Kidney capillary endothelial cell (primary cell): ENCODE data around the gene LPCAT4.
"Not testable (repeated sequence)": the region's sequence is repeated elsewhere in the genome, so short reads cannot be mapped to it uniquely, and the experiment has no call there.

Experiments
- DNase-seq: peaks from one replicate; pipeline ENCODE4 v3.0.0-alpha.2; 2018; ENCODE audit warnings: low spot score

LPCAT4 gene

DNA sequence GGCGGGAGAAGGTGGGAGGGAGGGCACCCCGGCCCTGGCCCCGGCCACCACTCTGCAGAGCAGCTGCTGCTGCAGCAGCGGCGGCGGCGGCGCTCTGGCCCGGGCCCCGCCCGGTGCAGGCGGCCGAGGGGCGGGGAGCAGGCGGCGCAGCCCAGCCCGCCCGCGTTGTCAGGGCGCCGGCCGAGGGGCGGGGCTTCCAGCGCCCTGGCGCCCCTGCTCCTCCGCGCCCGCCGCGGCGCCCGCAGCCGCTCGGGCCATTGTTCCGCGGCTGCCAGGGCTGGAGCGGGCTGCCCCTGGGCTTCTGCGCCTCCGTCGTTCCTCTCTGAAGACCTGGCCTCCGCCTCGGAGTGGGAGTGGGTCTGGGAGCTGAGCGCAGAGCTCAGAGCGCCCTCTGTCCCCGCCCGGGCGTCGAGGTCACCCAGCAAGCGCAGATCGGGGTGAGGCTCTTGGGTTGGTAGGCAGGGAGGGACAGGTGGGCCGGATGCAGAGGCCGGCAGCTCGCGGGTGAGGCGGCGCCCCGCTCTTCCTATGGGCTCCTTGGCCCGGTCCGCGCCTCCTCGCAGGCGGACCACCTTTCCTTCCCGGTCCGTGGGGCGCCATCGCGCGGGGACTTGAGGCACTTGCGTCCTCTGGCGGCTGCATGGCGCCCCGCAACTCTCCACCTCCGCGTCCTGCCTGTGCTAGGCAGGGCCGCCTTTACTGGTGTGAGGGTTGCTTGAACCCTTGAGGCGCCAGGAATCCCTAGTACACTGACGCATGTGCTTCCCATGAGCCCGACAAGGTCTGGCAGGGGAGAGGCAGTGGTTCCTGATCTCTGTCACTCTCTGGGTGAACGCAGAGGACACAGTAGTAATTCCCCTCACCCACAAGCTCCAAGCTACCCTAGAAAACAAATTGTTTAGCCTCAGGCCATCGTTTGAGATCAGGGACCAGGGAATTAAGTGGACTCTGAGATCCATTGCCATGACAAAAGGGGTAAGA lies at the start of gene LPCAT4:
Gene LPCAT4, minus strand, starts transcription at position 96 of the 981 bp plus-strand sequence. CDS start 96 bp downstream, outside the sequence.
- peak; percentile 81 for DNase-seq

GRCh38 chr15:34409511-34409910 lies 42.5 kb upstream of the LPCAT4 start:
- not testable (repeated sequence) for DNase-seq

DNA sequence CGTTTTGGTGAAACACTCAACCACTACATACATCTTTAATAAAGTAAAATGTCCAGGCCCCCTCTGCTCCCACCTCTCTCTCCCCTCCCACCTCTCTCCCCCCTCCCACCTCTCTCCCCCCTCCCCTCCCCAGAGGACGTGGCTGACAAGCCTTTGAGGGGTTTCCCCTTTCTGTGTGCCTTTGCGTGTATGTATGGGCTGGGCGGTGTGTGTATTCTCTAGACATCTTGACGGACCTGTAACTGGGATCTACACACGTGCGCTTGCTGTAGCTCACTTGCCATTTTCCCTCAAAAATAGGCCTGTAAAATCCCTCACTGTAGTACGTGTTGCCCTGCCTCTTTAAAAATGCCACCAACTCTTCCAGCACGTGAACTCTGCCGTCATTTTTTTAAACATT lies 42.0 kb upstream of the LPCAT4 start:
- not testable (repeated sequence) for DNase-seq

- not testable (repeated sequence) for DNase-seq
These were observed 36.9 kb upstream of the LPCAT4 start for GRCh38 chr15:34403899-34404298.

DNA sequence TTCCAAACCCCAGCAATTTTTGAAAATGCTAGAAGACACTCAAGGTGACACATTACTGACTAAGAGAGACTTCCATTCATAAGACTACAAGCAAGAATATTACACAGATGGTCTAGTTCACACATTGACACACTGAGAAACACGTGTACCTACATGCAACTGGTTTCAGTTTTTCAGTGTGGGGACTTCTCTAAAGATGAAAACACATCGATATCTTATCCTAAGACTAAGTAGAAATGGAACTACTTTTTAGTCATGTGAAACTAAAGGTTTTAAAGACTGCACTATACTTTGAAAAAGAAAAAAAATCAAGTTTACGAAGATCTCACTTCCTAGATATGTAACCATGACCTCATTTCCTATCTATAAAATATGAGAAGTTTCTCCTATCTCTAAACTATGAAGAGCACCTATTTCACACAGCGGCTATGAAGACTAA lies 36.2 kb upstream of the LPCAT4 start:
- DNase-seq = not testable (repeated sequence)

DNA sequence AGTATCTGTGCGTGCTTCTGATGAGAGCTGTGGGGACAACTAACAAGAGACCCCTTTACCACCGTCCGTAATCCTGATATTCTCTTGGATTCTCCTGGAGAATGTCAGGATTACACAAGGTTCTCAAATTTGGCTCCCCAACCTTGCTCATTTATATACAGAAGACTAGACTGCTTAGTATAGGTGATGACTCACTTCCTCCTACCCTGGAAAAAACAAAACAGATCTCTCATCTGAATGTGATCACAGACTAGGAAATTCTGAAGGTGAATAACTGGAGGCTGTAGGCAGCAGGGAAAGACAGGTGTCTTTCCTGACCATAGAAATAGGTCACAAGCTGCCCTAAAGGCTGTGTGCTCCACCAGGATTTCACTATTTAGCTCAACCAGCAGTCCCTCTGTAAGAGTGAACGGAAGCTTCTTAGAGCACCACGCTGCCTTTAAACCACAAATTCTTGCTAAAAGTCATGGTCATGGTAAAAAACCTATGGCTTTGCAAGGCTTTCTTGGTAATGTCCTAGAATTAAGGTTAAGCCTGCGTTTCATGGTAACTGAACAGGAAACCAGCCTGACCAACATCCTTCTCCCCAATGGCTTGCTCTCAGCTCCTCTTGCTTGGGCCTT lies 30.8 kb upstream of the LPCAT4 start:
- not testable (repeated sequence) for DNase-seq

GRCh38 chr15:34392981-34393380 lies 26.0 kb upstream of the LPCAT4 start:
- not testable (repeated sequence) for DNase-seq

- not testable (repeated sequence) for DNase-seq
These were observed 22.6 kb upstream of the LPCAT4 start for GRCh38 chr15:34389594-34390086.

DNA sequence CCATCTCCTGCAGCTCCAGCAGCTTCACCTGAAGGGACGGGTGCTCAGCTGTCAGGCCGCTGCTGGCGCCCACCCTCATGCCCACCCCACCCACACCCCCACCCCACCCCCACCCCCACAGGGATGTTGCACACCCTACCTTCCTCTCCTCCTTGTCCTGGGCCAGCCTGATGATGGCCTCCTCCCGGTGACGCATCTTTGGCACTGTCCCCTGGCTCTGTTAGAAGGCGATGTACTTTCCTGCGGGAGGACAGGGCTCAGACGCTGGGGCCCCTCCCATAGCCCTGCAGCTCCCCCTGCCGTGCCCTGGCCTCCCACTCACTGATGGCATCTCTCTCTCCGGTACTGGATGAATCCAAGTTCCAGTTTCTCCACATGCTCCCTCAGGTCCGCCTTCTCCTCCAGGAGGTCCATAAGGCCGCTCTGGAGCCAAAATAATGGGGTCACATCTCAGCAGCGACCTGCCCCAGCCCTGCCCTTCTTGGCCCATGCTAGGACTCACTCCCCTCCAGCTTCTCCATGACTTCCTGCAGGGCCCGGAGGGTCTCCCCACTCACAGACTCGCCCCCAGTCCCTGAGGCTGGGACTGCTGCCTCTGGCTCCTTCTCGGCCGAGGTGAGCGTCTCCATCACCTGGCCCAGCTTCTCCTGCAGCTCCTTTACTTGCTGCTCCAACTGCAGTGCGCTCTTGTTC lies 15.0 kb upstream of the LPCAT4 start:
- not testable (repeated sequence) for DNase-seq

GRCh38 chr15:34380491-34380890 lies 13.5 kb upstream of the LPCAT4 start:
- DNase-seq = not testable (repeated sequence)

DNA sequence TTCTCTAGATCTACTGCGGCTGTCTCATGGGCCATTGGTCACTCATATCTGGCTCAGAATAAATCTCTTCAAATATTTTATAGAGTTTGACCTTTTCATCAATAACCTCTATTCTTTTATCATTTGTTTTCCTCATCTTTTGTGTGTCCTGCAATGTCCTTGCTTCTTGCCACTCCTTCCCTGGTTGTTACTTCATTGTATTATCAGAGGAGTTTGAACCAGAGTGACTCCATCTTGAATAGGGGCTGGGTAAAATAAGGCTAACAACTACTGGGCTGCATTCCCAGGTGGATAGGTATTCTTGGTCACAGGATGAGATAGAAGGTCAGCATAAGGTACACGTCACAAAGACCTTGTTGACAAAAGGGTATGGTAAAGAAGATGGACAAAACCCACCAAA lies 9.9 kb upstream of the LPCAT4 start:
- no peak for DNase-seq

DNA sequence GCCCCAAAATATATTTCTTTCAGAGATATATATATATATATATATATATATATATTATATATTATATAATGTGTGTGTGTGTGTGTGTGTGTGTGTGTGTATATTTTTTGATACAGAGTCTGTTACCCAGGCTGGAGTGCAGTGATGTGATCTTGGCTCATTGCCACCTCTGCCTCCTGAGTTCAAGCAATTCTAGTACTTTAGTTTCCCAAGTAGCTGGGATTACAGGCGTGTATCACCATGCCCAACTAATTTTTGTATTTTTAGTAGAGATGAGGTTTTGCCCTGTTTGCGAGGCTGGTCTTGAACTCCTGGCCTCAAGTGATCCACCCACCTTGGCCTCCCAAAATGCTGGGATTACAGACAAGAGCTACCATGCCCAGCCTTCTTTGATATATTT lies 8.5 kb upstream of the LPCAT4 start:
- not testable (repeated sequence) for DNase-seq

- DNase-seq = no peak
These were observed 7.8 kb upstream of the LPCAT4 start for GRCh38 chr15:34374816-34375215.

GRCh38 chr15:34373951-34374350 lies 7.0 kb upstream of the LPCAT4 start:
- no peak for DNase-seq

- DNase-seq = no peak
These were observed 3.6 kb upstream of the LPCAT4 start for GRCh38 chr15:34370643-34371042.

DNA sequence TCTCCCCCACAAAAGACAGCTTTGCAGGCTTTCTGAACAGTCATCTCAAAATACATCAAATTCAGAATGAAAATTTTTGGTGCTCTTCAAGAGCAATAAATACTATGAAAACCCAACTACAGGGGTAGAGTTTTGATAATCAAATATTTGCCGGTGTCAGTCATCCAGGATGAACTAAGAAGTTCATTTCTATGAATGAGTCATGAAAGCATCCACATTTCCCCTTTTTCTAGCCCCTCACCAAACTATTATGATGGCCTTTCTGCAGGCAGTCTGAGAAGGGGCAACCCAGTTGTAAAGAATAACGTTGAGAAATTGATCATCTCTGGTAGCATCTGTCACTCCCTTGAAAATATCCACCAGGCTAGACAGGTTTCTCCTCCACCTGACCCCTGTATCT lies 3.1 kb upstream of the LPCAT4 start:
- DNase-seq = no peak

- no peak for DNase-seq
These were observed 528 bp downstream of the LPCAT4 start for GRCh38 chr15:34366271-34367065.

DNA sequence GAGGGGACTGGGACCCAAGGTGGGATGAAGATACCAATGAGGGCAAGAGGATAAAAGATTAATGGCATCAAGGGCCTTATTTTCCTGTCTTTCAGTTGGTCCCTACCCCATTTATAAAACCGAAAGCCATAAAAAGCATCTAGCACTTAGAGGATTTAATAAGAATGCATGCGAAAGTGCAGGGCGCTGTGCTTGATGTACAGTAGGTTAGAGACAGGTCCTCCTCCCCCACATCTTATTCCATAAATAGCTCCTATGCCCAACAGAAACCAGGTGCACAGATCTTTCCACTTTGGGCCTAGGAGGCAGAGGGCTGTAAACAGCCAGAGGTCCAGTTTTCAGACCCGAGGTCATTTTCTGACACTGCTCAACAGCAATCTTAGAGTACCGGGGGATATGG lies 1.2 kb downstream of the LPCAT4 start:
- no peak for DNase-seq

GRCh38 chr15:34365091-34365825 lies 1.7 kb downstream of the LPCAT4 start:
- DNase-seq = no peak

- no peak for DNase-seq
These were observed 3.0 kb downstream of the LPCAT4 start for GRCh38 chr15:34364041-34364440.
